Measurements from ENCODE around the gene CAMK2D.

GRCh38 chr4:113738251-113738650 lies 23.3 kb downstream of the CAMK2D start:
- TF ChIP-seq, protein P1, sequence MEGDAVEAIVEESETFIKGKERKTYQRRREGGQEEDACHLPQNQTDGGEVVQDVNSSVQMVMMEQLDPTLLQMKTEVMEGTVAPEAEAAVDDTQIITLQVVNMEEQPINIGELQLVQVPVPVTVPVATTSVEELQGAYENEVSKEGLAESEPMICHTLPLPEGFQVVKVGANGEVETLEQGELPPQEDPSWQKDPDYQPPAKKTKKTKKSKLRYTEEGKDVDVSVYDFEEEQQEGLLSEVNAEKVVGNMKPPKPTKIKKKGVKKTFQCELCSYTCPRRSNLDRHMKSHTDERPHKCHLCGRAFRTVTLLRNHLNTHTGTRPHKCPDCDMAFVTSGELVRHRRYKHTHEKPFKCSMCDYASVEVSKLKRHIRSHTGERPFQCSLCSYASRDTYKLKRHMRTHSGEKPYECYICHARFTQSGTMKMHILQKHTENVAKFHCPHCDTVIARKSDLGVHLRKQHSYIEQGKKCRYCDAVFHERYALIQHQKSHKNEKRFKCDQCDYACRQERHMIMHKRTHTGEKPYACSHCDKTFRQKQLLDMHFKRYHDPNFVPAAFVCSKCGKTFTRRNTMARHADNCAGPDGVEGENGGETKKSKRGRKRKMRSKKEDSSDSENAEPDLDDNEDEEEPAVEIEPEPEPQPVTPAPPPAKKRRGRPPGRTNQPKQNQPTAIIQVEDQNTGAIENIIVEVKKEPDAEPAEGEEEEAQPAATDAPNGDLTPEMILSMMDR (IDR thresholded peaks at IDR 0.05; ENCODE audit: low read length), result no peak
- TF ChIP-seq EZH2 (optimal IDR thresholded peaks at IDR 0.05; ENCODE audit: low read depth, low read length), result no peak
- TF ChIP-seq EZH2phosphoT487 (IDR thresholded peaks at IDR 0.05; ENCODE audit: low read length), result no peak
